WTC11 (cell line): ENCODE data around the gene AGFG2.

ENCODE experiments used
- CTCF ChIP-seq: fragments of 200-600 bp; IDR thresholded peaks from 2 replicates; pipeline ENCODE4 v1.8.0; 2022; ENCODE audit warnings: antibody characterized with exemption
- FOXP4 ChIP-seq: sonication (generic); formaldehyde crosslinking; IDR thresholded peaks from 2 replicates; pipeline ENCODE4 v1.8.0; 2022; ENCODE audit warnings: mild to moderate bottlenecking, missing genetic modification reagents
- MAX ChIP-seq: sonication (generic); formaldehyde crosslinking; IDR thresholded peaks from 2 replicates; pipeline ENCODE4 v1.8.0; 2022; ENCODE audit warnings: mild to moderate bottlenecking, missing genetic modification reagents
- ZBTB43 ChIP-seq: sonication (generic); formaldehyde crosslinking; IDR thresholded peaks from 2 replicates; pipeline ENCODE4 v1.8.1; 2023; ENCODE audit warnings: mild to moderate bottlenecking, missing genetic modification reagents

- TF ChIP-seq ZBTB43 (CRISPR knock-in tag) (no peak), FOXP4 (CRISPR knock-in tag) (no peak), CTCF (no peak), MAX (CRISPR knock-in tag) (no peak)
Measured at GRCh38 chr7:100583132-100584053, 44.4 kb downstream of the AGFG2 start.
